ENCODE data around the gene SELENOS. TPM values are rescaled to one million over a fixed set of nuclear protein-coding genes. Genes with fewer than 3 reads are reported as not detected.

SELENOS gene
- total and polyA plus RNA-seq, 7 donors: 25.7 to 201 (median 98.9) TPM

Other genes with a start within 250 kb of the SELENOS start
- 10 to 100 TPM in 2 of 4 donors, 1 to 10 TPM in 2; 6.7 to 11.4 (median 8.5) TPM for gene CHSY1, start 25.4 kb downstream of the SELENOS start, total RNA-seq
- 1 to 10 TPM; 2.9 to 5.0 (median 4.4) TPM for gene CHSY1, start 25.4 kb downstream of the SELENOS start, polyA plus RNA-seq
- gene SNRPA1, start 17.8 kb upstream of the SELENOS start, total RNA-seq: 10 to 100 TPM; 14.8 to 42.3 (median 28.0) TPM
- gene SNRPA1, start 17.8 kb upstream of the SELENOS start, polyA plus RNA-seq: 100 to 1,000 TPM in 1 of 3 donors, 10 to 100 TPM in 2; 34.9 to 126 (median 73.6) TPM
- 10 to 100 TPM; 13.3 to 32.7 (median 20.7) TPM for gene PCSK6, start 212.2 kb upstream of the SELENOS start, total RNA-seq
- gene PCSK6, start 212.2 kb upstream of the SELENOS start, polyA plus RNA-seq: 10 to 100 TPM in 1 of 3 donors, 1 to 10 TPM in 2; 8.3 to 10.3 (median 9.8) TPM

All from psoas muscle (tissue), 7 donors.